Gastroesophageal sphincter (tissue), 3 donors: Measurements from ENCODE around the gene TCHH.

Experiments used
- EP300 ChIP-seq: sonication (generic); formaldehyde crosslinking; IDR thresholded peaks from one replicate; pipeline ENCODE4 v1.6.1; 2017; ENCODE audit warnings: antibody characterized with exemption, mild to moderate bottlenecking
- POLR2A ChIP-seq, 2 donors: fragments of 450-650 bp; IDR thresholded peaks; one replicate each; pipeline ENCODE4 v1.6.1; 2017; ENCODE audit warnings: antibody characterized with exemption in 2 of 2, mild to moderate bottlenecking in 2 of 2, moderate library complexity in 1 of 2
- POLR2AphosphoS5 ChIP-seq: sonication (generic); formaldehyde crosslinking; IDR thresholded peaks from one replicate; pipeline ENCODE4 v1.6.1; 2017; ENCODE audit warnings: antibody characterized with exemption
- TF ChIP-seq, protein P1 (sequence below), 4 experiments: fragments of 200-600 bp in 2 of 4; fragments of 450-650 bp in 2 of 4; sonication (generic) in 1 of 4; IDR thresholded peaks; one replicate each; pipeline ENCODE4 v1.5.1; 2017 to 2019; ENCODE audit warnings: antibody characterized with exemption in 4 of 4, mild to moderate bottlenecking in 2 of 4, moderate library complexity in 2 of 4

DNA sequence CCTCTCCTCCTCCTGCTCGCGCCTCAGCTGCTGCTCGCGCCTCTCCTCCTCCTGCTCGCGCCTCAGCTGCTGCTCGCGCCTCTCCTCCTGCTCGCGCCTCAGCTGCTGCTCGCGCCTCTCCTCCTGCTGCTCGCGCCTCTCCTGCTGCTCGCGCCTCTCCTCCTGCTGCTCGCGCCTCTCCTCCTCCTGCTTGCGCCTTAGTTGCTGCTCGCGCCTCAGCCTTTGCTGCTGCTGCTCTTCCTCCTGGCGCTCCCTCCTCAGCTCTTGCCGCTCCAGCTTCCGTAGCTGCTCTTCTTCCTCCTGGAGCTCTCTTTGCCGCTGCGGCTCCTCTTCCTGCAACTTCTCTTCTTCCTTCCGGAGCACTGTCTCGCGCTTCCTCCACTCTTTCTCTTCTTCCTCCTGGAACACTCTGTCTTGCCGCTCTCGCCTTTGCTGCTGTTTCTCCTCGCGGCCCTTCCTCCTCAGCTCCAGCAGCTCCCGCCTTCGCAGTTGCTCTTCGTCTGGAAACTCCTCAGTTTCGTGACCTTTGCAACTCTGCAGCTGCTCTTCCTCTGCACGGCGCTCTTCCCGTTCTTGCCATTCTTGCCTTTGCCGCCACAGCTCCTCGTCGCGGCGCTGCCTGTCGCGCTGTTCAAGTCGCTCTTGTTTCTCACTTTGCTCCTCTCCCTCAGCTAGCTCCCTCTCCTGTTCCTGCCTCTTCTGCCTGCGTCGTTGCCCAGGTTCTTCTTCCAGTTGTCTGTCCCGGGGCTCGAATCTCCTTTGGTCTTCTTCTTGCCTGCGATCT is 3.0 kb downstream of the TCHH start:
- TF ChIP-seq, protein P1, sequence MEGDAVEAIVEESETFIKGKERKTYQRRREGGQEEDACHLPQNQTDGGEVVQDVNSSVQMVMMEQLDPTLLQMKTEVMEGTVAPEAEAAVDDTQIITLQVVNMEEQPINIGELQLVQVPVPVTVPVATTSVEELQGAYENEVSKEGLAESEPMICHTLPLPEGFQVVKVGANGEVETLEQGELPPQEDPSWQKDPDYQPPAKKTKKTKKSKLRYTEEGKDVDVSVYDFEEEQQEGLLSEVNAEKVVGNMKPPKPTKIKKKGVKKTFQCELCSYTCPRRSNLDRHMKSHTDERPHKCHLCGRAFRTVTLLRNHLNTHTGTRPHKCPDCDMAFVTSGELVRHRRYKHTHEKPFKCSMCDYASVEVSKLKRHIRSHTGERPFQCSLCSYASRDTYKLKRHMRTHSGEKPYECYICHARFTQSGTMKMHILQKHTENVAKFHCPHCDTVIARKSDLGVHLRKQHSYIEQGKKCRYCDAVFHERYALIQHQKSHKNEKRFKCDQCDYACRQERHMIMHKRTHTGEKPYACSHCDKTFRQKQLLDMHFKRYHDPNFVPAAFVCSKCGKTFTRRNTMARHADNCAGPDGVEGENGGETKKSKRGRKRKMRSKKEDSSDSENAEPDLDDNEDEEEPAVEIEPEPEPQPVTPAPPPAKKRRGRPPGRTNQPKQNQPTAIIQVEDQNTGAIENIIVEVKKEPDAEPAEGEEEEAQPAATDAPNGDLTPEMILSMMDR (IDR thresholded peaks at IDR 0.05) = no peak
- TF ChIP-seq POLR2A (IDR thresholded peaks at IDR 0.05) = no peak
- TF ChIP-seq POLR2AphosphoS5 = no peak
- TF ChIP-seq EP300 = no peak
